ENCODE data around the gene IFFO2.

GRCh38 chr1:18861082-18861481 lies 95.4 kb downstream of the IFFO2 start:
- no peak for TF ChIP-seq CTCF (IDR thresholded peaks at IDR 0.05)
- no peak for TF ChIP-seq PBX3 (IDR thresholded peaks at IDR 0.05)
- no peak for TF ChIP-seq POLR2AphosphoS5 (IDR thresholded peaks at IDR 0.05; ENCODE audit: low read depth, low read length)
- no peak for TF ChIP-seq SIN3A (IDR thresholded peaks at IDR 0.05; ENCODE audit: borderline replicate concordance, low read depth, low read length)
- TF ChIP-seq EP300 (IDR thresholded peaks at IDR 0.05; ENCODE audit: borderline replicate concordance in 1 of 2, low read depth in 1 of 2, low read length in 1 of 2) = no peak
- no peak for TF ChIP-seq YY1 (IDR thresholded peaks at IDR 0.05; ENCODE audit: low read depth)
- TF ChIP-seq FOXJ3 (CRISPR knock-in tag; IDR thresholded peaks at IDR 0.05) = no peak
- no peak for TF ChIP-seq MAX (IDR thresholded peaks at IDR 0.05; ENCODE audit: low read depth)
- TF ChIP-seq RAD21 (IDR thresholded peaks at IDR 0.05; ENCODE audit: low read length) = no peak
- TF ChIP-seq REST (IDR thresholded peaks at IDR 0.05; ENCODE audit: low read depth, low read length) = no peak
- no peak for TF ChIP-seq EZH2phosphoT487 (IDR thresholded peaks at IDR 0.05; ENCODE audit: borderline replicate concordance, low read depth)
- TF ChIP-seq JUND (IDR thresholded peaks at IDR 0.05) = no peak

Data from SK-N-SH (cell line).